DND-41 (cell line): ENCODE measurements around the gene GPC5.

Source experiments
- ATAC-seq: fragments of 200-7000 bp; cut with Tn5 transposase; 3 replicates; pipeline ENCODE4 v1.9.1; 2021; ENCODE audit warnings: low read depth; ENCODE audit not compliant: insufficient read depth
- DNase-seq: peaks from one replicate; pipeline ENCODE4 v3.0.0-alpha.2; 2020
- H2AFZ ChIP-seq: 2 replicates; pipeline ENCODE4 v1.6.0; 2012; ENCODE audit warnings: low read depth, low read length
- H3K27ac ChIP-seq: 2 replicates; pipeline ENCODE4 v1.5.1; 2012; ENCODE audit warnings: low read length, inconsistent platforms
- H3K27me3 ChIP-seq: fragments of 200-600 bp; sonication (generic); 2 replicates; pipeline ENCODE4 v1.6.0; 2012; ENCODE audit warnings: low read length, mild to moderate bottlenecking, inconsistent platforms; ENCODE audit not compliant: insufficient read depth, poor library complexity
- H3K36me3 ChIP-seq: 2 replicates; pipeline ENCODE4 v1.5.1; 2012; ENCODE audit warnings: low read length, inconsistent platforms; ENCODE audit not compliant: insufficient read depth
- H3K4me1 ChIP-seq: 2 replicates; pipeline ENCODE4 v1.5.1; 2012; ENCODE audit warnings: mild to moderate bottlenecking, low read length; ENCODE audit not compliant: insufficient read depth
- H3K4me2 ChIP-seq: 2 replicates; pipeline ENCODE4 v1.6.0; 2012; ENCODE audit warnings: mild to moderate bottlenecking, moderate library complexity, low read length, inconsistent platforms; ENCODE audit not compliant: insufficient read depth
- H3K4me3 ChIP-seq, 2 experiments: fragments of 200-600 bp in 1 of 2; shearing (Covaris generic) in 1 of 2; 2 replicates each; pipeline ENCODE4 v1.5.1; 2012 to 2016; ENCODE audit warnings: inconsistent platforms in 2 of 2, low read length in 2 of 2, mild to moderate bottlenecking in 2 of 2, low read depth in 1 of 2, moderate library complexity in 1 of 2
- H3K79me2 ChIP-seq: 2 replicates; pipeline ENCODE4 v1.6.0; 2012; ENCODE audit warnings: low read length, inconsistent platforms; ENCODE audit not compliant: insufficient read depth
- H3K9ac ChIP-seq: 2 replicates; pipeline ENCODE4 v1.6.0; 2012; ENCODE audit warnings: low read depth, mild to moderate bottlenecking, inconsistent platforms, low read length, moderate library complexity
- H3K9me3 ChIP-seq: 2 replicates; pipeline ENCODE4 v1.5.1; 2012; ENCODE audit warnings: low read length, moderate library complexity, mild to moderate bottlenecking, inconsistent platforms; ENCODE audit not compliant: insufficient read depth, severe bottlenecking
- H4K20me1 ChIP-seq: 2 replicates; pipeline ENCODE4 v1.6.0; 2012; ENCODE audit warnings: low read length; ENCODE audit not compliant: insufficient read depth
- EZH2 ChIP-seq: IDR thresholded peaks from 3 replicates; pipeline ENCODE4 v1.6.1; 2012; ENCODE audit warnings: borderline replicate concordance, low read depth, mild to moderate bottlenecking, moderate library complexity, low read length, inconsistent platforms; ENCODE audit not compliant: severe bottlenecking
- TF ChIP-seq, protein P1 (sequence below): IDR thresholded peaks from 2 replicates; pipeline ENCODE4 v1.5.1; 2012; ENCODE audit warnings: borderline replicate concordance, low read length, moderate library complexity, mild to moderate bottlenecking; ENCODE audit not compliant: poor library complexity, severe bottlenecking; ENCODE audit errors: extremely low read depth

Gene GPC5

DNA sequence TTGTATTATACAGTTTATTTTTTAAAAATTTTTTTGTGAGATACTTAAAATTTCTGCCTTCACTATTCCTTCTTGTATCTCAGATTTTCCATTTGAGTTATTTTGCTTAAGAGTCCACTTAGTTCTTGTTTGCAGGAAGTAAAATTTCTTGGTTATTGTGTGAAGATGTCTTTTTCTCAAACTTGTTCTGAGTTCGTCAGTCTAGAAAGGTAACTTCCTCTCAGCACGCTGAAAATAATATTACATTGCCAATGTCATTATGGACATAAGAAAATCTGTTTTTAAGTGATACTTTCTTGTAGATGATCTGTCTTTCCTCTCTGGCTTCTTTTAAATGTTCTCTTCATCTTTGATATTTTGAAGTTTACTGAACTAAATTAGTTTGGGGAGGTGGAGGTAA, 1096.5 kb downstream of the GPC5 start:
- Histone ChIP-seq H3K27ac (no peak overlapping the region), H3K36me3 (no peaks in the 10 kb centered on the region), H4K20me1 (no peaks in the 10 kb centered on the region), H3K27me3 (no peaks in the 10 kb centered on the region), H3K4me1 (no peaks in the 10 kb centered on the region), H3K9me3 (no peaks in the 10 kb centered on the region), H2AFZ (no peak overlapping the region), H3K4me3 (no peak overlapping the region), H3K79me2 (no peaks in the 10 kb centered on the region), H3K4me2 (no peak overlapping the region), H3K9ac (no peak overlapping the region)
- TF ChIP-seq, protein P1, sequence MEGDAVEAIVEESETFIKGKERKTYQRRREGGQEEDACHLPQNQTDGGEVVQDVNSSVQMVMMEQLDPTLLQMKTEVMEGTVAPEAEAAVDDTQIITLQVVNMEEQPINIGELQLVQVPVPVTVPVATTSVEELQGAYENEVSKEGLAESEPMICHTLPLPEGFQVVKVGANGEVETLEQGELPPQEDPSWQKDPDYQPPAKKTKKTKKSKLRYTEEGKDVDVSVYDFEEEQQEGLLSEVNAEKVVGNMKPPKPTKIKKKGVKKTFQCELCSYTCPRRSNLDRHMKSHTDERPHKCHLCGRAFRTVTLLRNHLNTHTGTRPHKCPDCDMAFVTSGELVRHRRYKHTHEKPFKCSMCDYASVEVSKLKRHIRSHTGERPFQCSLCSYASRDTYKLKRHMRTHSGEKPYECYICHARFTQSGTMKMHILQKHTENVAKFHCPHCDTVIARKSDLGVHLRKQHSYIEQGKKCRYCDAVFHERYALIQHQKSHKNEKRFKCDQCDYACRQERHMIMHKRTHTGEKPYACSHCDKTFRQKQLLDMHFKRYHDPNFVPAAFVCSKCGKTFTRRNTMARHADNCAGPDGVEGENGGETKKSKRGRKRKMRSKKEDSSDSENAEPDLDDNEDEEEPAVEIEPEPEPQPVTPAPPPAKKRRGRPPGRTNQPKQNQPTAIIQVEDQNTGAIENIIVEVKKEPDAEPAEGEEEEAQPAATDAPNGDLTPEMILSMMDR: no peak
- TF ChIP-seq EZH2: no peak
- no peak for DNase-seq
- ATAC-seq: no peak

DNA sequence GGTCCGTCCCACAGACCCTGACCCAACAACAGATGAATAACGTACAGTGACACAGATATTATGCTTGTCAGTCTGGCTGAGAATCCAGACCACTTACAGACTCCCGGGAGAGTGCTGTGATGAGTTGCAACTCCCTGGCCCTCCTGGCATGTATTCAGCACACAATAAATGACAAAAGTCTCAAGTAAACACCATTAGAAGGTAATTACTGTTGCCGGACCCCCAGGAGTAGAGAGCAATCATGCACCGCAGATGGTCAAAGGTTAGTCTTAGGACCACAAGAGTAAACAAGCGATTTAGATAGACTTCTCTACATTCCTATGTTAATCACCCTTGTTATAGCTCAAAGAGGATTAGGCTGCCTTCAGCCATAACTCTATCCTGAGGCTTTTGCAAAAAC, 1101.8 kb downstream of the GPC5 start:
- ATAC-seq (no peak), DNase-seq (no peak)
- TF ChIP-seq, protein P1: no peak
- no peak for TF ChIP-seq EZH2
- Histone ChIP-seq H3K9me3 (no peaks in the 10 kb centered on the region), H2AFZ (no peak overlapping the region), H3K27me3 (no peaks in the 10 kb centered on the region), H3K27ac (no peak overlapping the region), H3K36me3 (no peaks in the 10 kb centered on the region), H3K4me2 (no peak overlapping the region), H3K4me3 (no peak overlapping the region), H3K4me1 (no peaks in the 10 kb centered on the region), H3K79me2 (no peaks in the 10 kb centered on the region), H3K9ac (no peak overlapping the region), H4K20me1 (no peaks in the 10 kb centered on the region)

DNA sequence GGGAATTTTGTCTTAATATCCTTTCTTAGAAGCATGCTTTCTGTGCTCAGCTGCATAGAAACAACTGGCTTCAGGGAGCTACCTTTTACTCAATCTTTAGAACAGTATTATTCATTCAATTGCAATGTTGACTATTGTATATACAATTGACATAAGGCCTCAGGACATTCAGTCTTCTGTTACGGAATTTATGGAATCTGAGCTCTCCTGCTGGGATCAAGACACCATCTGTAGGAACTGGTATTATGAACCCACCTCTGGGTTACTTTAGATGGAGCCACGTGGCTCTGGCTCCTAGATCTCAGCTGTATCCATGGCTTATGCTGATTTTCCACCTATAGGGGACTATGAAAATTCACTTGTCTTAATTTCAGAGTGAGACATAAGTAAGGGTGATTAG, 1112.0 kb downstream of the GPC5 start:
- Histone ChIP-seq H3K27ac (no peak overlapping the region), H4K20me1 (no peaks in the 10 kb centered on the region), H3K4me1 (no peaks in the 10 kb centered on the region), H2AFZ (no peak overlapping the region), H3K79me2 (no peaks in the 10 kb centered on the region), H3K9me3 (no peaks in the 10 kb centered on the region), H3K9ac (no peak overlapping the region), H3K4me2 (no peak overlapping the region), H3K27me3 (no peaks in the 10 kb centered on the region), H3K36me3 (no peaks in the 10 kb centered on the region), H3K4me3 (no peak overlapping the region)
- no peak for TF ChIP-seq EZH2
- TF ChIP-seq, protein P1: no peak
- DNase-seq (no peak), ATAC-seq (no peak)

DNA sequence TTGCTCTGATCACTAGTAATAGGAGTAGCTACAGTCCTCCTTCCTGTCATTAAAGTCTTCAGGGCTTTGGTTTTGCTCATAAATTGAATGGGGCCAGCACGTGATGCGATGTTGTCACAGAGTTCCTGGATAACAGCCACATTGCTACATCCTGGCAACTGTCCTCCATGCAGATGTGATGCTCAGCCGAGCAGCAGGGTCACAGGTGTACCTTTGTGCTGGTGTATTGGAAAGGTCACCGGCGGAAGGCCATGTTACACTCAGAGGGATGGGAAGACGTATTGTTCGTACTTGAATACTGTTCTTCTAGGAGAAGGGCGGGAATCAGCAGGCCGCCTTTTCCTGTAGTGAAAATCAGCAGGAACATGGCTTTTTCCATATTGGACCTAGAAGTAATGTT, 1114.4 kb downstream of the GPC5 start:
- ATAC-seq (no peak), DNase-seq (no peak)
- Histone ChIP-seq H3K9me3 (no peaks in the 10 kb centered on the region), H3K79me2 (no peaks in the 10 kb centered on the region), H3K27ac (no peak overlapping the region), H3K4me2 (no peak overlapping the region), H4K20me1 (no peaks in the 10 kb centered on the region), H3K27me3 (no peaks in the 10 kb centered on the region), H3K4me3 (no peak overlapping the region), H3K36me3 (no peaks in the 10 kb centered on the region), H2AFZ (no peak overlapping the region), H3K9ac (no peak overlapping the region), H3K4me1 (no peaks in the 10 kb centered on the region)
- TF ChIP-seq, protein P1: no peak
- TF ChIP-seq EZH2: no peak
